Tongue (tissue), 2 donors: ENCODE data around the gene SBF2. TPM values are rescaled to one million over a fixed set of nuclear protein-coding genes. Genes with fewer than 3 reads are reported as not detected.
"Not testable (repeated sequence)": the region's sequence is repeated elsewhere in the genome, so short reads cannot be mapped to it uniquely, and the experiment has no call there.

ENCODE experiments used
- DNase-seq: peaks from one replicate; pipeline ENCODE4 v3.0.0-alpha.2; 2015
- total RNA-seq: library from RNA; depleted of rRNA; stranded (reverse); fragments of >200 nt; gene quantifications from one replicate; pipeline ENCODE4 v1.2.3, GENCODE V29; 2014

The SBF2 gene
- total RNA-seq, 1 donor from 2014 or later: 54.8 TPM

- no peak for DNase-seq
Observed at GRCh38 chr11:10298342-10298741, 4.3 kb upstream of the SBF2 start.

- no peak for DNase-seq
Observed at GRCh38 chr11:10295064-10295901, 1.3 kb upstream of the SBF2 start.

GRCh38 chr11:10294290-10294953 lies 403 bp upstream of the SBF2 start:
- peak; percentile 73 for DNase-seq

- no peak for DNase-seq
Observed at GRCh38 chr11:10291801-10292638, 2.0 kb downstream of the SBF2 start.

- DNase-seq: no peak
Observed at GRCh38 chr11:10289765-10290380, 4.1 kb downstream of the SBF2 start.

GRCh38 chr11:10288881-10289764 lies 4.9 kb downstream of the SBF2 start:
- no peak for DNase-seq

- no peak for DNase-seq
Observed at GRCh38 chr11:10287766-10288715, 6.0 kb downstream of the SBF2 start.

- no peak for DNase-seq
Observed at GRCh38 chr11:10287140-10287539, 6.9 kb downstream of the SBF2 start.

GRCh38 chr11:10285148-10285802 lies 8.7 kb downstream of the SBF2 start:
- DNase-seq: no peak

GRCh38 chr11:10283991-10284390 lies 10.0 kb downstream of the SBF2 start:
- DNase-seq: no peak

GRCh38 chr11:10282117-10282516 lies 11.9 kb downstream of the SBF2 start:
- DNase-seq: no peak

GRCh38 chr11:10275714-10276113 lies 18.3 kb downstream of the SBF2 start:
- DNase-seq: no peak

- DNase-seq: no peak
Observed at GRCh38 chr11:10274726-10275125, 19.3 kb downstream of the SBF2 start.

GRCh38 chr11:10273738-10274137 lies 20.3 kb downstream of the SBF2 start:
- no peak for DNase-seq

- no peak for DNase-seq
Observed at GRCh38 chr11:10272132-10272531, 21.9 kb downstream of the SBF2 start.

- no peak for DNase-seq
Observed at GRCh38 chr11:10268746-10269488, 25.1 kb downstream of the SBF2 start.

GRCh38 chr11:10267821-10268220 lies 26.2 kb downstream of the SBF2 start:
- DNase-seq: no peak

- no peak for DNase-seq
Observed at GRCh38 chr11:10265936-10266335, 28.1 kb downstream of the SBF2 start.

- DNase-seq: not testable (repeated sequence)
Observed at GRCh38 chr11:10264716-10265115, 29.3 kb downstream of the SBF2 start.
